ENCODE measurements around the gene PDE6B.

Gene PDE6B

DNA sequence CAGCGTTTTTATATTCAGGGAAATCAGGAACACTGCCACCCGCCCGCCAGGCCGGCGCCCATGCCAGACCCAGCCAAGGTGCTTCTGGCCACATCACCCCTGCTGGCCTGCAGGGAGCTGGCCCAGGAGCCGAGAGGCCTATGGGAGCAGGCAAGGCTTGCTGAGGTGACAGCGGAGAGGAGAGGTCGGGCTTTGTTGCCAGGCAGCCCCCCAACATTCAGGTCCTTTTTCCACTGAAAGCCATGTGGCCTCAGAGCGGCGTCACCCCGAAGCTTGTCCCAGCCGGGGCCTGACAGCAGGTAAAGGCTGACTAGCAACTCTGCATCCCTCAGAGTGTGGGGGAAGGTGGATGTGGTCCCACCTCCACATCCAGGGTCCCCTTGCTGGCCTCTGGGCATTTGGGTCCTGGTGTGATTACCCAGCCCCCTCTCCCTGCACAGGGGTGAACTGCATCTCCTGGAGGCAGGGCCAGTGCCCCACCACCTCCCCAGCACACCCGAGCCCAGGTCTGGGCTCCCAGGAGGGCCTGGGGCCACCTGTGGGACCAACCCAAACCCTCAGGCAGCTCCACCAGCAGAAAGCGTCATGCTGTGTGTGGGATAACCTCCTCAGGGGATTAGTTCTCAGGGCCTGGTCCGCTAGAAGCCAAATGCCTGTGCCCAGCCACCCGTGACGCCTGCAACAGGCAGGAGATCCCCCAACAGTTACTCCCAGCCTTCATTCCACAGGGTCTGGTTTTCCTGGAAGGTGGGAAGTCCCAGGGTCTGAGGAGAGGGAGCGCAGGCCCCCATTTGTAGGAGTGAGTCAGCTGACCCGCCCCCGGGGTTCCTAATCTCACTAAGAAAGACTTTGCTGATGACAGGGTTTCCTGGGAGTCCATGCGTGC lies at the start of gene PDE6B:
PDE6B (plus strand) TSS at position 869 of the 886 bp plus-strand sequence. CDS start 54 bp downstream, outside the sequence.
- no peak within 1 kb of the TSS for H3K9ac ChIP-seq (ENCODE audit: low read length)
- no peaks in the 10 kb centered on the region for H3K9me3 ChIP-seq (ENCODE audit: control insufficient read depth, low read length)
- peaks cover 4% of the 10 kb centered on the region for H3K27me3 ChIP-seq (ENCODE audit: control insufficient read depth, insufficient read depth, low read length)
- no peaks in the 10 kb centered on the region for H3K36me3 ChIP-seq (ENCODE audit: control insufficient read depth, insufficient read depth, low read length)
- H3K4me3 ChIP-seq (ENCODE audit: low read length): no peak within 1 kb of the TSS
- no peaks in the 10 kb centered on the region for H3K4me1 ChIP-seq (ENCODE audit: control insufficient read depth, insufficient read depth, low read length)

DNA sequence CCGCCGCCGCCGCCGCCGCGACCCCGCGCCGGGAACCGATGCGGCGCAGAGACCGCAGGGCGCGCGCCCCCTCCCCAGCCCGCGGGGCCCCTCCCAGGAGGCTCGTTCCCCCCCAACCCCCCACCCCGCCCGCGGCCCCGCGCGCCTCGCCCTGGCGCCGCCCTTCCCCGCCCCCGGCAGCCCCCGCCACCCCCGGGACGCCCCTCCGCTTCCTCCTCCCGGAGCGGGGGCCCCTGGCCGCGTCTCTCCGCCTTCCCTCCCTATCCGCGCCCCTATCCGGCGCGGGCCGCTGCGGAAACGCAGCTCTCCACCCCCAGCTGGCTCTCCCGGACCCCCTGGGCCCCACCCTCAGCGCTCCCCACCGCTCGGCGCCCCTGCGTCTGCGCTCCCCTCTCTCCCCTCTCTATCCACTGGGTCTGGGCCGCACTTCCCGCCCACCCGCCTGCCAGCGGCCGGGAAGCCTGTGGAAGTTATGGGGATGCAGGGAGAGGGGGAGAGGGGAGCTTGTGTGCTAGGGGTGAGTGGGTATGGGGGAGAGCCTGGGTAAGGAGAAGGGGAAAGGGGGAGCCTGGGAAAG lies 49.0 kb upstream of the PDE6B start, which contains the start of gene TMEM271:
TMEM271 (minus strand) TSS at position 51 of the 577 bp plus-strand sequence. CDS start 233 bp downstream, outside the sequence.
- Histone ChIP-seq H3K4me3 (ENCODE audit: low read length) (no peak within 1 kb of the TSS), H3K9ac (ENCODE audit: low read length) (no peak within 1 kb of the TSS)

DNA sequence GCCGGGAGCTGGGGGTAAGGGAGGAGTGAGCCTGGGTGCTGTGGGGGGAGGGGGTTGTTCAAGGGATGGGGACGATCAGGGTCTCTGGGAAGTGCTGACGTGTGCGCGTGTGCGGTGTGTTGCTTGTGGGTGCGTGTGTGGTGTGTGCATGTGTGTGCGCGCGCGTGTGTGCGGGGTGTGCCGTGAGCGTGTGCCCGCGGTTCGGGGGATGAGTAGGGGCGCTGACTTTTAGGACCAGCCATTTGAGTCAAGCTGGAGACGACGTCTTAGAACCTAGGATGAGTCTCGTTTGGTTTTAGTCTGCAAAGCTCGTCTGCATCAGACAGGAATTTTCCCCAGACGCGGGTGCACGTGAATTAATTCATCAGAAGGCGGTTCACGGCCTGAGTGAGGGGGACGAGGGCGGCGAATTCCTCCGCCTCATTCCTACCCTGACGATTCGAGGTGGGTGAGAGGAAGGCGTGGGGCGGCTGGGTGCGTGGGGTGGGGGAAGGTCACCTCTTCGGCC lies 48.3 kb upstream of the PDE6B start:
- H3K36me3 ChIP-seq (ENCODE audit: control insufficient read depth, insufficient read depth, low read length): no peaks in the 10 kb centered on the region
- no peak overlapping the region for H3K4me3 ChIP-seq (ENCODE audit: low read length)
- no peaks in the 10 kb centered on the region for H3K9me3 ChIP-seq (ENCODE audit: control insufficient read depth, low read length)
- peaks cover 66% of the 10 kb centered on the region for H3K27me3 ChIP-seq (ENCODE audit: control insufficient read depth, insufficient read depth, low read length)
- no peaks in the 10 kb centered on the region for H3K4me1 ChIP-seq (ENCODE audit: control insufficient read depth, insufficient read depth, low read length)
- H3K9ac ChIP-seq (ENCODE audit: low read length): no peak overlapping the region

More for the DNA sequence above, 49.0 kb upstream of the PDE6B start, which contains the start of gene TMEM271:
- no peaks in the 10 kb centered on the region for H3K36me3 ChIP-seq (ENCODE audit: control insufficient read depth, insufficient read depth, low read length)
- peaks cover 68% of the 10 kb centered on the region for H3K27me3 ChIP-seq (ENCODE audit: control insufficient read depth, insufficient read depth, low read length)
- H3K4me1 ChIP-seq (ENCODE audit: control insufficient read depth, insufficient read depth, low read length): no peaks in the 10 kb centered on the region
- H3K9me3 ChIP-seq (ENCODE audit: control insufficient read depth, low read length): no peaks in the 10 kb centered on the region

DNA sequence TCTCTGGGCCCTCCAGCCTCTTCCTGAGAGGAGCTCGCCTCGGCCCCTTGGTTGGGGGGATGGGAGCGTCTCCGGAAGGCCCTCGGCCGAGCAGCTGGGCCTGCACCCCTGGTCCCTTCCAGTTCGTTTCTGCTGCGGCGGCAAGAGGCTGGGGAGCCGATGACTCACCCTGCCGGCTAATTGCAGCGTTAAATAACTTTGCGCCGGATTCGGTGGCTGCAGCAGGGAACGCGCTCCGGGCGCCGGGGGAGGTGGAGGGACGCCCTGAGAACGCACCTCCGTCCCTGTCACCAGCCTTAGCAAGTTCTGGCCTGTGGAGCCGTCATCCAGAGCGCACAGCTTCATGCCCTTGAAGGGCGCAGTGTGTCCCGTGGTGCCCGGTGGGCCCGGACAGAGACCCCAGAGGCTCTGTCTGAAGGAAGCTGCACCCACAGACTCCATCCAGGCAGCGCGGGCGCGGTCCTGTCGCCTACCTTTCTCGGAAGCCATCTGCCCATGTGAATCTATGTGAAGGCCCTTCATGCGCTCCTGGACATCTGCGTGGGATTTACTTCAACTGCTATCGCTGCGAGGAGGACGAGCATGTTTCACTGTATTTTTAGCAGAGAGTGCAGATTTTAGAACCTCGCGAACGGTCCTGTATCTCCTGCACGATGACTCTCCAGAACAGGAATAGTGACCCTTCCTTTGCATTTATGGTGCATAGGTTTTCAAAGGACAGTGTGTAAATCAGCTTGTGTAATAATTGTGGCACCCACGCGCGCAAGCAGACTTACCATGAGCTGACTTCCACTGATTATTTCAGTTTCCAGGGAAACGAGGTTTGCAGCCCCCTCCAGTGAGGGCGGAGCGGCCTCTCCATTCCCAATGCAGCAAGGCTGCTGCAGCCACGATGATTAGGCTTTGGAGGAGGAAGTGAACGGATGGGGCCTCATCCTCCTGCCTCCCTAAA lies 47.6 kb upstream of the PDE6B start:
- Histone ChIP-seq H3K36me3 (ENCODE audit: control insufficient read depth, insufficient read depth, low read length) (no peaks in the 10 kb centered on the region), H3K9me3 (ENCODE audit: control insufficient read depth, low read length) (no peaks in the 10 kb centered on the region), H3K4me1 (ENCODE audit: control insufficient read depth, insufficient read depth, low read length) (no peaks in the 10 kb centered on the region), H3K4me3 (ENCODE audit: low read length) (no peak overlapping the region), H3K9ac (ENCODE audit: low read length) (no peak overlapping the region), H3K27me3 (ENCODE audit: control insufficient read depth, insufficient read depth, low read length) (peaks cover 63% of the 10 kb centered on the region)

DNA sequence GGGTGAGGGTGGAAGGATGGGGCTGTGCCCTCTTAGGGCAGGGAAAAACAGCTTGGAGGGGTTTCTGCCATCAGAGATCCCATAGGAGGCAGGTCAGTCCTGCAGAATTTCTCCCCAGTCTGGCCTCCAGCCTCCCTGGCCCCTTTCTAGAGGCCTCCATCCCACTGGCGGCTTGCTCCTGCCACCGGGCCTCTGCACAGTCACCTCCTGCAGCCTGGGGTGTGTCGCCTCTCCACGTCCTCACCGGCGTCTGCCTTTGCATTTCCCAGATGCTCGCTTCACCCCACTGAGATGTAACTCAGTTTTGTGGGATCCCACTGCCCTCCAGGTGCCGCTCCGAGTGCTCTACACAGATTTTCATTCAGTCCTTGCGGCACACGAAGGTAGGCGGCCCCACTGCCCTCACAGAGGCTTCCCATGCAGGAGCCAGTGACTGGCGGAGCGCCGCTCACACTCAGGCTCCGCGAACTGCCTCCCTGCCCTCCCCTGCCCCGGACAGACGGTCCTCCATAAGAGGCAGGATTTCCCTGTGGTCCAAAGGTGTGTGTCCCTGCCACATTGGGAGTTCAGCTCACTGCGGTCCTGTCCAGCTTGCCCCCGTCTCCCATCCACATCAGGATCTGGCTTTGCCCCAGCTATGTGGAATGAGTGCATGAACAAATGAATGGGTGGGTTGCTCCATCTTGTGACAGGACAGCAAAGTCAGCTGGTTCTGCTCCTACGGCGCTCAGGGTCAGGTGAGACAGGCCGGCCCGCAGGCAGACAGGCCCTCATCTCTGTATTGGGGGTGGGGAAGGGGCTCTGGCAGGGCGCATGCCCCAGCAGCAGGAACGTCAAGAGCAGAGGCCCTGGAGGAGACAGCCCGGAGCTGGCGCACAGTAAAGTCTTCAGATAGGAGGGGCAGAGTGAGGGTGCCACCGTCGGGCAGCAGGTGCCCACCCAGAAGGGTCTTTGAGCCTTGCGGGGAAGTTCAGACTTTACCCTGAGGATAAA lies 46.6 kb upstream of the PDE6B start:
- H3K4me1 ChIP-seq (ENCODE audit: control insufficient read depth, insufficient read depth, low read length): no peaks in the 10 kb centered on the region
- H3K4me3 ChIP-seq (ENCODE audit: low read length): no peak overlapping the region
- H3K9me3 ChIP-seq (ENCODE audit: control insufficient read depth, low read length): no peaks in the 10 kb centered on the region
- H3K9ac ChIP-seq (ENCODE audit: low read length): no peak overlapping the region
- H3K27me3 ChIP-seq (ENCODE audit: control insufficient read depth, insufficient read depth, low read length): peaks cover 54% of the 10 kb centered on the region
- H3K36me3 ChIP-seq (ENCODE audit: control insufficient read depth, insufficient read depth, low read length): no peaks in the 10 kb centered on the region

DNA sequence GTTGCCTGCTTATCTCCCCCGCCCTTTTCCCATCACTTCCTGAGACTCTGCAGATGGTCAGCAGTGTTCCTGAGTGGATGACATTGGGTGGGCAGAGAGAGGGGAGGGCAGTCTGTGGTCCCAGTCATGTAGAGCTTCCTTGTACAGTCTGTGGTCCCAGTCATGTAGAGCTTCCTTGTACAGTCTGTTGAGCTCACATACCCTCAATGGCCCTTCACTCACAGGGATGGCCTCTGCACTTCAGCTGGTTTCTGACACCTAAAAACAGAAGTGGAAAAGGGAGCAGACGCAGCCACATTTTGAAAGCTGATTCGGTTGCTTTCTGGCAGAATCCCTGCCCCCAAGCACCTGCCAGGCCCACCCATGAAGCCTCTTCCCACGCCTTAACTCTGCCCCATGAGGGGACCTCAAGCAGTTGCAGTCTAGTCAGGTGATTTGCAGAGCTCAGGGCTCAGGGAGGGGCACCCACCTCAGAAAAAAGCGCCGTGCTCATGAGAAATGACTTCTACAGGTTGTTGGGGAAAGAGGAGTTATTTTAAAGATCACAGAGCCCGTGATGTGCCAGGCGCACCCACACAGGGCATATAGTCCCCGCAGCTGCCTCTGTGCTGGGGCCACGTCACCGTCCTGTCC lies 45.7 kb upstream of the PDE6B start:
- Histone ChIP-seq H3K9me3 (ENCODE audit: control insufficient read depth, low read length) (no peaks in the 10 kb centered on the region), H3K27me3 (ENCODE audit: control insufficient read depth, insufficient read depth, low read length) (peaks cover 46% of the 10 kb centered on the region), H3K4me3 (ENCODE audit: low read length) (no peak overlapping the region), H3K36me3 (ENCODE audit: control insufficient read depth, insufficient read depth, low read length) (no peaks in the 10 kb centered on the region), H3K9ac (ENCODE audit: low read length) (no peak overlapping the region), H3K4me1 (ENCODE audit: control insufficient read depth, insufficient read depth, low read length) (no peaks in the 10 kb centered on the region)

DNA sequence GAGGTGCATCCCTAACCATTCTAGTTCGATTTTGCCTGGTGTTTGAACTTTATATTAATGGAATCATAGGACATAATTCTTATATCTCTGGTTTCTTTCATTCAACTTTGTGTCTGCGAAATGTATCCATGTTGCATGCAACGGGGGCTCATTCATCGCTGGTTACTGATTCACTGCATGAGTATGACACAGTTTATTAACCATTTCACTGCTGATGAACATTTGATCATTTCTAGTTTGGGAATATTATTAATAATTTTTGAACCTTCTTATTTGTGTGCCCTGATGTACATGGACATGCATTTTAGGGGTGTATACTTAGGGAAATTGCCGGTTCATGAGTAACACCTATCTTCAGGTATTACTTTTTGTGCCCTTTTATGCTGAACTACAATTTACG lies 44.2 kb upstream of the PDE6B start:
- no peaks in the 10 kb centered on the region for H3K4me1 ChIP-seq (ENCODE audit: control insufficient read depth, insufficient read depth, low read length)
- H3K9me3 ChIP-seq (ENCODE audit: control insufficient read depth, low read length): no peaks in the 10 kb centered on the region
- H3K36me3 ChIP-seq (ENCODE audit: control insufficient read depth, insufficient read depth, low read length): no peaks in the 10 kb centered on the region
- H3K27me3 ChIP-seq (ENCODE audit: control insufficient read depth, insufficient read depth, low read length): peaks cover 39% of the 10 kb centered on the region
- no peak overlapping the region for H3K4me3 ChIP-seq (ENCODE audit: low read length)
- no peak overlapping the region for H3K9ac ChIP-seq (ENCODE audit: low read length)

DNA sequence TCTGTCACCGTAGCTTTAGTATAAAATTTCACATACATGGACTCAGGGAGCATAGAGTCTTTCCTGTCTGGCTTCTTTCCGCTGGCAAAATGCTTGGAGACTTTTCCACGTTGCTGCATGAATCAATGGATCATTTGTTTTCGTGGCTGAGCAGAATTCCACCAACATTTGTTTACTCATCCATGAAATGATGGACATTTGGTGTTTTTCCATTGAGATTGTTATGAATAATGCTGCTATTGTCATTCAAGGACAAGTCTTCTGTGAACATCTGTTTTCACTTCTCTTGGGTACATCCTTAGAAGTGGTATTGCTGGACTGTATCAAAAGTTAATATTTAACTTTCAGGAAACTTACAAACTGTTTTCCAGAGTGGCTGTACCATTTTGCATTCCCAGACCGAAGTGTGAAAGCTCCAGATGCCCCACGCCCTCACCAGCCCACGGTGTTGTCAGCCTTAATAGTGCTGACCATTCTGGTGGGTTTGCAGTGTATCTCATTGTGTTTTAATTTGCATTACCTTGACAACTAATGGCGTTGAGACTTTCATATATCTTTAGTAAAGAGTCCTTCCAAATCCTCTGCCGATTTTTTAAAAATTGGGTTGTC lies 43.5 kb upstream of the PDE6B start:
- H3K27me3 ChIP-seq (ENCODE audit: control insufficient read depth, insufficient read depth, low read length): peaks cover 37% of the 10 kb centered on the region
- no peak overlapping the region for H3K4me3 ChIP-seq (ENCODE audit: low read length)

DNA sequence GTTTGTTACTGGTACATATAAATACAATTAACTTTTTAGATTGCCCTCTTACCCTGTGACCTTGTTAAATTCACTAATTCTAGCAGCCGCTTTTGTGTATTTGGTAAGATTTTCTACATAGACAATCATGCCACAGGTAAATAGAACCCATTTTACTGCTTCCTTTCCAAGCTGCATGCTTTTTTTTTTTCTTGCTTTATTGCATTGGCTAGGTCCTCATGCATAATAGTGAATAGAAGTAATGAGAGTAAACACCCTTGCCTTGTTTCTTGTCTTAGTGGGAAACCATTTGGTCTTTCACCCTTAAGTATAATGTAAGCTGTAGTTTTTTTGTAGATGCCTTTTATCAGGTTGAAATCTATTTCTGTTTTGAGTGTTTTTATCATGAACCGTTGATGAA lies 41.6 kb upstream of the PDE6B start:
- Histone ChIP-seq H3K36me3 (ENCODE audit: control insufficient read depth, insufficient read depth, low read length) (no peaks in the 10 kb centered on the region), H3K4me3 (ENCODE audit: low read length) (no peak overlapping the region), H3K4me1 (ENCODE audit: control insufficient read depth, insufficient read depth, low read length) (no peaks in the 10 kb centered on the region), H3K27me3 (ENCODE audit: control insufficient read depth, insufficient read depth, low read length) (peaks cover 18% of the 10 kb centered on the region), H3K9ac (ENCODE audit: low read length) (no peak overlapping the region), H3K9me3 (ENCODE audit: control insufficient read depth, low read length) (no peaks in the 10 kb centered on the region)

More for the DNA sequence above, 43.5 kb upstream of the PDE6B start:
- no peaks in the 10 kb centered on the region for H3K36me3 ChIP-seq (ENCODE audit: control insufficient read depth, insufficient read depth, low read length)
- no peak overlapping the region for H3K9ac ChIP-seq (ENCODE audit: low read length)
- H3K4me1 ChIP-seq (ENCODE audit: control insufficient read depth, insufficient read depth, low read length): no peaks in the 10 kb centered on the region
- H3K9me3 ChIP-seq (ENCODE audit: control insufficient read depth, low read length): no peaks in the 10 kb centered on the region

DNA sequence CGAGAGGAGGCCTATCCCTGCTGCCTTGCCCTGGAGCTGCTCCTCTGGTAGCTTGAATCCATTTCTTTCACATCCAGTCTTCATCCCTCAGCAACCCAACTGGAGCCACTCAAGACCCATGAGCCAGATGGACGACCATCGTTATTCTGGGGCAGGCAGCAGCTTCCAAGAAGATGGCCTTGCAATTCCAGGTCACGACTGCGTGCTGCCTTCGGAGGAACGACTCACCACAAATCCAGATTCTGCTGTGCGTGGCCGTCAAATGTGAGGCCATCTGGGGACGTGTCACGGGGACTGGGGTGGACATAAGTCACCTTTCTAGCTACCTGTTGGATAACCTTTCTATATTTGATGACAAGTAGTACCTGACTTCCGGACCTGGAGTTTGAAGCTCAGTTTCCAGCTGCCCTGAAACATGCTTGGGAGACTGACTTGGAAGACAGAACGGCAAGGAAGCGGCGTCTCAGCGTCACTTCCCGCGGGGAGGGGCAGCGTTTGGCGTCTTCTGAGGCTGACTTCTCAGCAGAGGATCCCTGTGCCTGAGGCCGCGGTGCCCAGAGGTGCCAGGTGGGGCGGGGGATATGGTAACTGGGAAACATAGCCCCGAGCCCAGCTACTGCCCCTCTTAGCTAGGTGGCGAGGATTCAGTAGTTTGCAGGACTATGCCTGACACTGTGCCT lies 37.6 kb upstream of the PDE6B start:
- H3K4me1 ChIP-seq (ENCODE audit: control insufficient read depth, insufficient read depth, low read length): no peaks in the 10 kb centered on the region
- H3K36me3 ChIP-seq (ENCODE audit: control insufficient read depth, insufficient read depth, low read length): no peaks in the 10 kb centered on the region
- H3K4me3 ChIP-seq (ENCODE audit: low read length): no peak overlapping the region
- no peaks in the 10 kb centered on the region for H3K9me3 ChIP-seq (ENCODE audit: control insufficient read depth, low read length)
- no peaks in the 10 kb centered on the region for H3K27me3 ChIP-seq (ENCODE audit: control insufficient read depth, insufficient read depth, low read length)
- H3K9ac ChIP-seq (ENCODE audit: low read length): no peak overlapping the region
